Measurements from ENCODE around the gene LDLRAD1. TPM values are rescaled to one million over a fixed set of nuclear protein-coding genes. Genes with fewer than 3 reads are reported as not detected.

Gene LDLRAD1
- total RNA-seq, 2 experiments from 2014 or later, result not detected

DNA sequence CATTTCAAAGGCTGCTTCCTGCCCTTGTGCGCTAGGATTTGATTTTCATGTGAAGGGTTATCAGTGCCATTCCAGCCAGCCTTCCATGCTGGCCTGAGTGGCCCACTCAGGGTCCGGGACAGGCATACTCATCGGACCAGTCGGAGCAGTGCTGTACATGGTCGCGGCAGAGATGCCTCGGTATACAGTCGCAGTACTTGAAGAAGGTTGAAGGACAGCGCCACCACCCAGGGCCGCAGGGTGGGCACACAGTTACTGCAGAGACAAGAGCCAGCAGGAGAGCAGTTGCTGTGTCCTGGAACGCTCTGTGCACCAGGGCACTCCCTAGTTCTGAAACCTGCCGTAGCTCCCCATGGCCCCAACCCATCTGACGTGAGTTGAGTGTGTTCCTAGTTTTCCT lies 9.1 kb downstream of the LDLRAD1 start:
- Mint-ChIP-seq H3K4me3 (no peak overlapping the region), H3K27ac (no peak overlapping the region), H3K9me3 (no peaks in the 10 kb centered on the region), H3K27me3 (no peaks in the 10 kb centered on the region), H3K36me3 (ENCODE audit: low read depth) (no peaks in the 10 kb centered on the region), H3K4me1 (ENCODE audit: low read depth) (no peaks in the 10 kb centered on the region)
- H3K27ac ChIP-seq (ENCODE audit: low read depth in 1 of 2, low read length in 2 of 2), result no peak overlapping the region
- ChIA-PET POLR2A (no interaction called here), CTCF (interaction anchor here (0.6 kb wide), 1 partner anchor 24 kb away, joined by 3 read pairs; no protein-coding TSS in a partner anchor)
- H3K4me1 ChIP-seq (ENCODE audit: insufficient read depth, low read length), result no peaks in the 10 kb centered on the region
- DNase-seq (no peak), ATAC-seq (ENCODE audit: poor library complexity) (no peak)
- H3K4me3 ChIP-seq (ENCODE audit: low read length), result no peak overlapping the region
- TF ChIP-seq, protein P1, sequence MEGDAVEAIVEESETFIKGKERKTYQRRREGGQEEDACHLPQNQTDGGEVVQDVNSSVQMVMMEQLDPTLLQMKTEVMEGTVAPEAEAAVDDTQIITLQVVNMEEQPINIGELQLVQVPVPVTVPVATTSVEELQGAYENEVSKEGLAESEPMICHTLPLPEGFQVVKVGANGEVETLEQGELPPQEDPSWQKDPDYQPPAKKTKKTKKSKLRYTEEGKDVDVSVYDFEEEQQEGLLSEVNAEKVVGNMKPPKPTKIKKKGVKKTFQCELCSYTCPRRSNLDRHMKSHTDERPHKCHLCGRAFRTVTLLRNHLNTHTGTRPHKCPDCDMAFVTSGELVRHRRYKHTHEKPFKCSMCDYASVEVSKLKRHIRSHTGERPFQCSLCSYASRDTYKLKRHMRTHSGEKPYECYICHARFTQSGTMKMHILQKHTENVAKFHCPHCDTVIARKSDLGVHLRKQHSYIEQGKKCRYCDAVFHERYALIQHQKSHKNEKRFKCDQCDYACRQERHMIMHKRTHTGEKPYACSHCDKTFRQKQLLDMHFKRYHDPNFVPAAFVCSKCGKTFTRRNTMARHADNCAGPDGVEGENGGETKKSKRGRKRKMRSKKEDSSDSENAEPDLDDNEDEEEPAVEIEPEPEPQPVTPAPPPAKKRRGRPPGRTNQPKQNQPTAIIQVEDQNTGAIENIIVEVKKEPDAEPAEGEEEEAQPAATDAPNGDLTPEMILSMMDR (IDR thresholded peaks at IDR 0.05), result no peak
- H3K9me3 ChIP-seq (ENCODE audit: control insufficient read depth in 1 of 2, insufficient read depth in 1 of 2, low read length in 2 of 2), result peaks cover 0 to 6% of the 10 kb centered on the region in 2 experiments
- intact Hi-C loops (cut with DNase I, micrococcal nuclease), result no loop called here
- H3K27me3 ChIP-seq (ENCODE audit: control insufficient read depth in 1 of 2, insufficient read depth in 2 of 2, low read length in 2 of 2), result no peaks in the 10 kb centered on the region
- H3K36me3 ChIP-seq (ENCODE audit: insufficient read depth, low read length), result no peaks in the 10 kb centered on the region

DNA sequence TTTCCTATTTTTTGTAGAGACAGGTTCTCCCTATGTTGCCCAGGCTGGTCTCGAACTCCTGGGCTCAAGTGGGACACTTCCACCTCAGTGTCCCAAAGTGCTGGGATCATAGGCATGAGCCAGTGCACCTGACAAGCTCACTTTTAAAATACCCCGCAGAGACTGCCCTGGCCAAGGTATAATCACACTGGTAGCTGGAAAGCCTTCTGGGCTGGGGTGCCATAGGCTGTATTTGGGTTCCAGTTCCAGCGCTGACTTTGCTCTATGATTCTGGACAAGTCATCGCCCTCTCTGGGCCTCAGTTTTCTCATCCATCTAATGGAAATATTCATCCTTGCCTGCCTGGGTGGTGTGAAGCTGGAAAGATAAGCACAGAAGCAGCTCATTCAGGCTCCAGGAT lies 10.4 kb downstream of the LDLRAD1 start:
- Mint-ChIP-seq H3K4me1 (ENCODE audit: low read depth) (no peaks in the 10 kb centered on the region), H3K4me3 (no peak overlapping the region), H3K36me3 (ENCODE audit: low read depth) (no peaks in the 10 kb centered on the region), H3K27me3 (no peaks in the 10 kb centered on the region), H3K9me3 (no peaks in the 10 kb centered on the region), H3K27ac (no peak overlapping the region)
- Histone ChIP-seq H3K9me3 (ENCODE audit: control insufficient read depth in 1 of 2, insufficient read depth in 1 of 2, low read length in 2 of 2) (peaks cover 0 to 6% of the 10 kb centered on the region in 2 experiments), H3K36me3 (ENCODE audit: insufficient read depth, low read length) (no peaks in the 10 kb centered on the region), H3K27me3 (ENCODE audit: control insufficient read depth in 1 of 2, insufficient read depth in 2 of 2, low read length in 2 of 2) (no peaks in the 10 kb centered on the region), H3K4me1 (ENCODE audit: insufficient read depth, low read length) (no peaks in the 10 kb centered on the region), H3K4me3 (ENCODE audit: low read length) (no peak overlapping the region), H3K27ac (ENCODE audit: low read depth in 1 of 2, low read length in 2 of 2) (no peak overlapping the region)
- intact Hi-C loops (cut with DNase I, micrococcal nuclease), result no loop called here
- ChIA-PET POLR2A (no interaction called here), CTCF (no interaction called here)
- TF ChIP-seq, protein P1 (IDR thresholded peaks at IDR 0.05), result no peak
- DNase-seq, result no peak
- ATAC-seq (ENCODE audit: poor library complexity), result no peak

DNA sequence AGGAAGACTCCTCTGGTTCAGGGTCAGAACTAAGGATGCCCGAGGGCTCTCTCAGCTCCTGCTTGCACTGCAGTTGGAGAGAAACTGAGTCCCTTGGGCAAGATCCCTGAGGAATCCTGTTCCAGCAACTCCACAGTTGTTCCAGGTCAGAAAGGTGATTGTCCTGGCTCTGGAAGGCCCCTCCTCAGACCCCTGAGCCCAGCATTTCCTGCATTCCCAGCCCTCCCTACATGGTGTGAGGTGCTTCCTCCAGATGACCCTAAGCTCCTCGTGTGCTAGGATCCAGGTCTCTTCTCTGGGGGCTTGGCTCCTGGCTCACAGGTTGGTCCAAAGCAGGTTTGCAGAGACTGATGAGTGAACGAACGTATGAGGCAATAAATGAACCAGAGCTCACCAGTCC lies 11.5 kb downstream of the LDLRAD1 start:
- Histone ChIP-seq H3K4me1 (ENCODE audit: insufficient read depth, low read length) (no peaks in the 10 kb centered on the region), H3K9me3 (ENCODE audit: control insufficient read depth in 1 of 2, insufficient read depth in 1 of 2, low read length in 2 of 2) (peaks cover 0 to 6% of the 10 kb centered on the region in 2 experiments), H3K27me3 (ENCODE audit: control insufficient read depth in 1 of 2, insufficient read depth in 2 of 2, low read length in 2 of 2) (no peaks in the 10 kb centered on the region), H3K4me3 (ENCODE audit: low read length) (no peak overlapping the region), H3K27ac (ENCODE audit: low read depth in 1 of 2, low read length in 2 of 2) (no peak overlapping the region), H3K36me3 (ENCODE audit: insufficient read depth, low read length) (no peaks in the 10 kb centered on the region)
- H3K27me3 Mint-ChIP-seq, result no peaks in the 10 kb centered on the region
- TF ChIP-seq, protein P1 (IDR thresholded peaks at IDR 0.05), result no peak
- intact Hi-C loops (cut with DNase I, micrococcal nuclease), result no loop called here
- ChIA-PET CTCF (no interaction called here), POLR2A (no interaction called here)
- no peaks in the 10 kb centered on the region for H3K36me3 Mint-ChIP-seq (ENCODE audit: low read depth)
- ATAC-seq (ENCODE audit: poor library complexity) (no peak), DNase-seq (no peak)
- no peaks in the 10 kb centered on the region for H3K4me1 Mint-ChIP-seq (ENCODE audit: low read depth)
- no peaks in the 10 kb centered on the region for H3K9me3 Mint-ChIP-seq
- H3K27ac Mint-ChIP-seq, result no peak overlapping the region
- H3K4me3 Mint-ChIP-seq, result no peak overlapping the region

Data from CD4-positive, alpha-beta T cell (primary cell).